HUDEP-2 (cell line): Measurements from ENCODE around the gene PRKCG.
"Not testable (repeated sequence)": the region's sequence is repeated elsewhere in the genome, so short reads cannot be mapped to it uniquely, and the experiment has no call there.

Experiments used
- DNase-seq, 76 experiments: peaks; one replicate each; lab custom pipeline; 2025; ENCODE audit not compliant: unreplicated experiment in 76 of 76; lab: John Stamatoyannopoulos, UW

PRKCG gene

DNA sequence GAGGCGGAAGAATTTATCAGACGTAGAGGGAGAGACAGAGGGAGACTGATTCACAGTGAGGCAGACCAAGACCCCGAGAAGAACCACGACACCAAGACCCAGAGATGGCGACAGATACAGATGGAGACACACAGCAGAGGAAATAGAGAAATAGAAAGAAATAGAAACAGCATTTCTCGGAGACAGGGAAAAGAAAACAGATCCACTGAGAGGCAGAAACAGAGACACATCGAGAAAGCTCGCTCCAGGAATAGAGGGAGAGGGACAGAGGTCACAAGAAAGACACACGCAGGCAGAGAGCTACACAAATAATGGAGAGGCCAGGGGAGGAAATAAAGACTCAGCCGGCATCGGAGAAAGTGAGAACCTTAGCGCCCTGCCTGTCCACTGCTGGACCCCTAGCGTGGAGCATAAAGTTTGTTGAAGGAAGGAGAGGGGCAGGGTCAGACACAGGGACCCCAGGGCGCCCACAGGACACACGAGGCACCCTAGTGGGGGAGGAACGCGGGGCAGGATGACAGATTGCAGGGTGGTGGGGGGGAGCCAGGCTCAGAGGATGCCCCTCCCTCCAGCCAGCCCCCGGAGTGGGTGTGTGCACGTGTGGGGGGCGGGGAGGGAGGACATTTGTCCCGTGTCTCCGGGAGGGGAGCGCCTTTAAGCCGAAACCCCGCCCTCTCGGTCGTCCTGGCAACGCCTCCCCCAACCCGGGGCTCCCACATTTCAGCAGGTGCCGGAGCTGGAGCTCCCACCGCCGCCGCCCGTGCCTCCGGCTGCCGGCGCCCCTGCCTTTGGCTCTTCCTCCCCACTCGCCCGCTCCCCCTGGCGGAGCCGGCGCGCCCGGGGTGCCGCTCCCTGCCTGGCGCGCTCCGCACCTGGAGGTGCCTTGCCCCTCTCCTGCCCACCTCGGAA, at the start of gene PRKCG:
Gene PRKCG (plus strand): TSS at position 716 of the 909 bp plus-strand sequence. CDS start 298 bp downstream, outside the sequence.
- DNase-seq: peak in 15 of 76 experiments; percentile 7 to 35 (median 26)

DNA sequence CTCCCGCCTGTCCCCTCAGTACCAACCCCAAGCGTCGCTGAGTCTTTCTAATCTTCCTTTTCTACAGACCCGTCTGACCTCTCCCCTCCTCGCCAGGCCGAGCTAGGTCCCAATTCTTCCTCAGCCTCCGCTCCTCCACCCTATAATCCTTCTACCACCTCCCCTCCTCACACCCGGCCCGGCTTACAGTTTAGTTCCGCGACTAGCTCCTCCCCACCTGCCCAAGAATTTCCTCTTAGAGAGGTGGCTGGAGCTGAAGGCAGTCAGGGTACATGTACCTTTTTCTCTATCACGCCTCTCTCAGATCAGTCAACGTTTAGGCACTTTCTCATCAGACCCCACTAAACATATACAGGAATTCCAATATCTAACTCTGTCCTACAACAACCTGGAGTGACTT, 49.1 kb upstream of the PRKCG start:
- DNase-seq: not testable (repeated sequence)

DNA sequence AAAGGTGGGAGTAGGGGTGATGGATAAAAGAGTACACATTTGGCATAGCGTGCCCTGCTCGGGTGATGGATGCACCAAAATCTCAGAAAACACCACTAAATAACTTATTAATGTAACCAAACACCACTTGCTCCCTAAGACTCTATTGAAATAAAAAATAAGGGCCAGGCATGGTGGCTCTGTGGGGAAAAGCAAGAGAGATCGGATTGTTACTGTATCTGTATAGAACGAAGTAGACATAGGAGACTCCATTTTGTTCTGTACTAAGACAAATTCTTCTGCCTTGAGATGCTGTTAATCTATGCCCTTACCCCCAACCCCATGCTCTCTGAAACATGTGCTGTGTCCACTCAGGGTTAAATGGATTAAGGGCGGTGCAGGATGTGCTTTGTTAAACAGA, 43.6 kb upstream of the PRKCG start:
- not testable (repeated sequence) for DNase-seq

DNA sequence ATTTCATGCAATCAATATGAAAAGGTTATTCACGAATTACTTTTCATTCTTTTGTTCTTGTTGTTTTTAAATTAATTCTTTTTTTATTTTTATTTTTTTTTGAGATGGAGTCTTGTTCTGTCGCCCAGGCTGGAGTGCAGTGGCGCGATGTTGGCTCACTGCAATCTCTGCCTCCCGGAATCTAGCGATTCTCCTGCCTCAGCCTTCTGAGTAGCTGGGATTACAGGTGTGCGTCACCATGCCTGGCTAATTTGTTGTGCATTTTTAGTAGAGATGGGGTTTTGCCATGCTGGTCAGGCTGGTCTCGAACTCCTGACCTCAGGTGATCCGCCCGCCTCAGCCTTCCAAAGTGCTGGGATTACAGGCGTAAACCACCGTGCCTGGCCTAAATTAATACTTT, 41.8 kb upstream of the PRKCG start:
- not testable (repeated sequence) for DNase-seq

DNA sequence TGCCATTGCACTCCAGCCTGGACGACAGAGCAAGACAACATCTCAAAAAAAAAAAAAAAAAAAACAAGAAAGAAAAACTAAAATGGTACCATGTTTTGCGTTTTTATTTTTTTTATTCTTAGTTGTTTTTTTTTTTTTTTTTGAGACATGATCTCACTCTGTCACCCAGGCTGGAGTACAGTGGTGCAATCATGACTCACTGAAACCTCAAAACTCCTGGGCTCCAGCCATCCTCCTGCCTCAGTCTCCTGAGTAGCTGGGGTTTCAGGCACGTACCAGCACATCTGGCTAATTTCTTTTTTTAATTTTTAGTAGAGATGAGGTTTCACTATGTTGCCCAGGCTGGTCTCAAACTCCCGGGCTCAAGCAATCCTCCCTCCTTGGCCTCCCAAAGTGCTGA, 41.1 kb upstream of the PRKCG start:
- DNase-seq: not testable (repeated sequence)

DNA sequence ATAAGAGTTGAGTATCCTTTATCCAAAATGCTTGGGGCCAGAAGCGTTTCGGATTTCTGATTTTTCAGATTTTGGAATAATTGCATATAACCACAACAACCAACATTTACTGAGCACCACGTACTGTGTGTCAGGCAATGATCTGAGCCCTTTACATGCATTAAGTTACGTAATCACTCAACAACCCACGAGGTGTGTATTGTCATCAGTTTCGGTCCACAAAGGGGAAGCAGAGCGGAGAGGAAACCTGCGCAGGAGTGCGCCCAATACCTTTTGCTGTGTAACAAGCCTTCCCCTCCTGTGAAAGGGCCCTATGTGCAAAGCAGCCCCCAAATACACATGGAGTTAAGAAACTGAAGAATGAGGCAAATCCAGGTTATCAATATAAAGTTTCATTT, 37.1 kb upstream of the PRKCG start:
- DNase-seq: no peak

DNA sequence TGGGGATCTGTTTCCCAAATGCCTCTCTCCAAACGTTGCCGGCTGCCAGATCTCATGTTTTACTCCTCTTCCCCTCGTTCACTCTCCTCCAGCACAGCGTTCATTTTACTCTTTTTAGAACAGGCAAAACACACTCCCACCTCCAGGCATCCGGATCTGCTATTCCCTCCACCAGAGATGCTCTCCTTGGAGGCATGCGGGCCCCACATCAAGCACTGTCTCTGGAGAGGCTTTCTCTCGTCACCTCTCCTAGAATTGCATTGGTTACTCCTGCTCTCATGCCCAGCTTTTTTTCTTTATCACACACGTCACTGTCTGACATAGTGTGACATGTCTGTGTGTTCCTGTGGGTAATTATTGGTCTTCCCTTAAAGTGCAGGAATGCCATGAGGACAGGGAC, 34.4 kb upstream of the PRKCG start:
- no peak for DNase-seq

DNA sequence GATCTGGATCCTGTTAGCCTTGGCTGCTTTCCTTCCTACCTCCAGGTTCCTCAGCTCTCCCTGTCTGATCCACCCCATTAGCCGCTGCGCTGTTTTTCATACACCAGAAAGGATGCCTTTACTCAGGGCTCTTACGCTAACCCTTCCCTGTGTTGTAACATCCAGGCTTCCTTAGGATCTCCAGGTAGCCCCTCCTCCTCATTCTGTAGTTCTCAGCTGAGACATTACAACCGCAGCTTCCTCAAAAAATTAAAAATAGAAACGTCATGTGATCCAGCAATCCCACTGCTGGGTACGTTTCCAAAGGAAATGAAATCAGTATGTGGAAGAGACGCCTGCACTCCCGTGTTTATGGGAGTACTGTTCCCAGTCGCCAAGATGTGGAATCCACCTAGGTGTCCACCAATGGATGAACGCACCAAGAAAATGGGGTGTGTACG, 32.7 kb upstream of the PRKCG start:
- DNase-seq: no peak

DNA sequence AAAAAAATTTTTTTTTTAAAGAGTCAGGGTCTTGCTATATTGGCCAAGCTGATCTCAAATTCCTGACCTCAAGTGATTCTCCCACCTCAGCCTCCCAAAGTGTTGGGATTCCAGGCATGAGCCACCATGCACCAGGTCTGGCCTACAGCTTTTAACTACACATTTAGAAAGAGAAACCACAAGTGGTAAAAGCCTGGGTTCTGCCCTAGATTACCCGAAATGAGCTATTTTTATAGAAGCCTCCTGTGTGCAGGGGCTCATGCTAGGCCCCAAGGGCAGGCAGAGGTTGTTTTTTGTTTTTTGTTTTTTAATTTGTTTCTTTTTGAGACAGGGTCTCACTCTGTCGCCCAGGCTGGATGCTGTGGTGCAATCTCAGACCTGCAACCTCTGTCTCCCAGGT, 28.3 kb upstream of the PRKCG start:
- no peak for DNase-seq

DNA sequence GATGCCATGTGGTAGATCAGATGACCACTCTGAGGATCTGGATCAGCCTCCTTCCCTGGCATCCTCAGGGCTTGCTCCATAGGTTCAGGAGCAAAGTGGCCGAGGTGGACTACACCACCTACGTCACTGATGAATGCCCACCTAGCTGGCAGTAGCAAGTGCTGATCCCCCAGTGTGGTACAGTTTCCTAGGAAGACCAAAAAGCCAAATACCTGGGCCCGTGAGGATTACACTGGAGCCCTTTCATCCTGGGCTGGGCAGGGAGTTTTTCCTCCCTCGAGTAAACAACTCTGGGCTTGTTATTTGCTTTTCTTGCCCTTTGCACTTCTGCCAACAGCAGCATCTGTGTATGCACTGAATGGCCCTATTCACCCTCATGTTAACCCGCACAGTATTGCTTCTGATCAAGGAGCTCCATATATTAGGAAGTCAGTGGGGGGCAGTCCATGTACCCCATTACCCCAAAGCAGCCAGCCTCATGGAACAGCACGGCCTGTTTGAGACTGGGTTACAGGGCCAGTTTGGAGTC, 17.6 kb upstream of the PRKCG start:
- DNase-seq: no peak

DNA sequence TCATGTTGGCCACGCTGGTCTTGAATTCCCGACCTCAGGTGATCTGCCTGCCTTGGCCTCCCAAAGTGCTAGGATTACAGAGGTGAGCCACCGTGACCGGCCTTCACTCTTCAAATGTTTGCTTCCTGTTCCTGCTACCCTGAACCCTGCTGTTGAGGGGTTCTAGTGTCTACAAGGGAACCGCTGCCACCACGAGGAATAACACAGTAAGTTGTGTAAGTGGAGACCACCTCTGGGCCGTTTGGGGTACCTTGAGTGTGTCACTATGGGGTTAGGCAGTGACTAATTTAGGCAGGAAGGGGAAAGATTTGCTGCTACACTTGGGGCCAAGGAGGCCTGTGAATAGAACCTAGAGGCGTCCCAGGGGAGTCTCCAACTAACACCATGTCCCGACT, 16.5 kb upstream of the PRKCG start:
- no peak for DNase-seq

DNA sequence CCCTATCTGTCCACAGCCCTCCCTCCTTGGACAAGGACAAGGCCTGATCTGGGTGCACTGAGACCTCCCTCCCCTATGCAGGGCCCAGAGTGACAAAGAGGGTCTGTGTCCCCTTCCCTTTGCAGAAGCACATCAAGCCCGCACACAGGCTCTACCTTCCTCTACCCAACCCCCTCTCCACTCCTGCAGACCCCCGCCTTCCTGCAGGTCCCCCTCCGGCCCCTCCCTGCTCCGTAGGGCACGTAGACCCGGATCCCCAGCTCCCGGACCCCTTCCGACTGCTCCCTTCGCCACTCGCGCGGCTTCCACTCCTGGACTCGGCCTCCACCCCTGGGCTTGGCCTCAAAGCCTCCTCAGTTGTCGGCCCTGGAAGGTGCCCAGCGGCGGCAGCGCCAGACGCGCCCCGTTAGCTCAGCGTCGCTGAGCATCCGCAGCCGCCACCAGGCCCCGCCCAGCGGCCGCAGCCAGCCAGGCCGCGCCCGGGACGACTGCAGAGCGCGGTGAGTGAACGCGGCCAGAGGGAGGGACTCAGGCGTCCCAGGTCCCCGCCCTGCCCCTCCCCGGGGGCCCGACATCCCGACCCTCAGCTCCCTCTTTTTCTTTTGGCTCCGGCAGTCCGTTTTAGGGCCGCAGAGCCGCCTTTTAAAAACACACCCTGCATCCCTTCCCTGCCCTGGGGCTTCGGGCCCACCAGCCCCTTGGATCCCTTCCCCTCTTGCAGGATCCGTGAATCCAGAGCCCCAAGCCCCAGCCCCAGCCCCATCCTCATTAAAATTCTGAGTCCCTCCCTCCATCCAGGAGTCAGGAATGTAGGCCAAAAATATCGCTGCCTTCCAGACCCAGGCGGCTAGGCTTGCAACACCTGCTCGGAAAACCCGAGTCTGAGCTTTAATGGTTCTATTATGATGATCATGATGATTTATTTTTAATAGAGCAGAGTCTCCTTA, 15.8 kb upstream of the PRKCG start:
- DNase-seq: peak in 58 of 76 experiments; percentile 9 to 76 (median 42)

DNA sequence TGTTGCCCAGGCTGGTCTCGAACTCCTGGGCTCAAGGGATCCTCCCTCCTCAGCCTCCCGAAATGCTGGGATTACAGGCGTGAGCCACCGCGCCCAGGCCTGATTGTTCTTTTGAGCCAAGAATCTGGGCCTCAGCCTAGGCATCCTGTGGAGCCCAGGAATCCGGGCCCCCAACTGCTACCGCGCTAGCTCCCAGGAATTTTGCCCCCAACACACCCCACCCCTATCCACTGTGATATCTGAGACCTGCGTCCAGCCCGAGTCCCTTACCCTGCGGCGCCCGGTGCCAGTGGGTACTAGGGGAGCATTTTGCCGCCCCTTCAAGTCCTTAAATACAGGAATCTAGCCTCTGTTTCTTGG, 15.2 kb upstream of the PRKCG start:
- DNase-seq: peak in 1 of 76 experiments; percentile 21

DNA sequence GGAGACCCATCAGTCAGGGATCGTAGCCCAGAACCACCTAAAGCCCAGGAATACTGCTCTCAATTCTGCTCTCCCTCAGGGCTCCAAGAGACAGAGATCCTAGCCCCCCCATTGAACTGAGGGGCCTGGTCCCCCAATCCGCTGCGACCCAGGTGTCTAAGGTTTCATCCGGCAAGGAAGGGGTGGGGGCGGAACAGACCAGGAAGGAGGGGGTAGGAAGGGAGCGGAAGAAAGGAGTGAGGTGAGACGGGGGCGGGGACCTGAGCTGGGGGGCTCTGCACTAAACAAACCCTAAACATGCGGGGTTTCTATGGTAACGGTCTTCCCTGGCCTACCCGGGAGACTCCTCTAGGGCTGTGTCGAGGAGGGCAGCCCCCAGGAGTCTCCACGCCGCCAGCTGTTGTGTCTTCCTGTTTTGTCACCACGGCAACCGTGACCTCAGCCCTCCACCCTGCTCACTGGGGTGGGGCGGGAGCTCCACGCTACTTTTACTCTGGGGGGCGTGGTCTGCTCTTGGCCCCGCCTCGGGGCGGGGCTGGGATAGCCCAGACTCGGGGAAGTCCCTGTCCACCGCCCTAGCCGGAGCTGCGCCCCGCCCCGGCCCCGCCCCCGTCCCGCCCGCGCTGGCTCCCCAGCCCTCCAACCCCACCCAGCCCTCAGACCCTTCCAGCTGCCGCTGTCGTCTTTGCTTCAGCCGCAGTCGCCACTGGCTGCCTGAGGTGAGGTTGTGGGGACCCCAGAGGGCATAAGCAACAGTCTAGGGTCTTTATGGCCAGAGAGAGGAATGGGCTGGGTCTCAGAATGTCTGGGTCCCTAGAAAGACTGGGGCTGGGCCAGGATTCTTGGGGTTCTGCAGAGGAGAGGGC, 14.5 kb upstream of the PRKCG start, which contains the start of gene MYADM:
Gene MYADM (plus strand): TSS at position 659 of the 866 bp plus-strand sequence. CDS start 5,647 bp downstream, outside the sequence.
- DNase-seq: peak in 75 of 76 experiments; percentile 52 to 100 (median 97)

DNA sequence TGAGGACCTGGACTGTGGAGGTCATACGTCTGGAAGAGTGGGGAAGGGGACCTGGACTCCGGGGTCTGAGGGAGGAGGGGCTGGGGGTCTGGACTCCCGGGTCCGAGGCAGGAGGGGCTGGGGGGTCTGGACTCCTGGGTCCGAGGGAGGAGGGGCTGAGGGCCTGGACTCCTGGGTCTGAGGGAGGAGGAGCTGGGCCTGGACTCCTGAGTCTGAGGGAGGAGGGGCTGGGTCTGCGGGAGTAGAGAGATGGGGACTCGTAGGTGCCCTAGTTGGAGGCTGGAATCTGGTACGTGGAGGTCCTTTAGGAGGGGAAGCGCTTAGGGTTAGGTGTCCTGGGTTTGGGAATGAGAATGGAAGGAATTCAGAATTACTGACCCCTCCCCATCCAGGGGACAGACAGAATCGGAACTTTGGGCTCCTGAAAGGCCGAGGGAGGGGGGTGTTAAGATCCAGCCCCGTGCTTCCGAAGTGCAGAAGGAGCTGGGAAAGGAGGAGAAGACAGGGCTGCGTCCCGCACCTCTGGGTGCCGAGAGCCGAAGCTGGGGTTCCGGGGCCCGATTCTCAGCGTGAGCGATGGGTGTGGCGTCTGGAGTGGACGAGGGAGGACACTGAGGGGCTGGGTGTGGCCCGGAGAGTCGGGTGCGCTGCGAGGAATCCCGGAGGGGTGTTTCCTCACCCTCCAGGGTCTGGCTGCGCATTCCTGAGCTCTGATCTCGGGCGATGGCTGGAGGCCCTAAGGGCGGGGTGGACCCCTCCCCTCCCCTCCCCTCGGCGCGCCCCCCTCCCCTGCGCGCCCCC, 13.7 kb upstream of the PRKCG start:
- peak in 24 of 76 experiments; percentile 8 to 51 (median 22) for DNase-seq

DNA sequence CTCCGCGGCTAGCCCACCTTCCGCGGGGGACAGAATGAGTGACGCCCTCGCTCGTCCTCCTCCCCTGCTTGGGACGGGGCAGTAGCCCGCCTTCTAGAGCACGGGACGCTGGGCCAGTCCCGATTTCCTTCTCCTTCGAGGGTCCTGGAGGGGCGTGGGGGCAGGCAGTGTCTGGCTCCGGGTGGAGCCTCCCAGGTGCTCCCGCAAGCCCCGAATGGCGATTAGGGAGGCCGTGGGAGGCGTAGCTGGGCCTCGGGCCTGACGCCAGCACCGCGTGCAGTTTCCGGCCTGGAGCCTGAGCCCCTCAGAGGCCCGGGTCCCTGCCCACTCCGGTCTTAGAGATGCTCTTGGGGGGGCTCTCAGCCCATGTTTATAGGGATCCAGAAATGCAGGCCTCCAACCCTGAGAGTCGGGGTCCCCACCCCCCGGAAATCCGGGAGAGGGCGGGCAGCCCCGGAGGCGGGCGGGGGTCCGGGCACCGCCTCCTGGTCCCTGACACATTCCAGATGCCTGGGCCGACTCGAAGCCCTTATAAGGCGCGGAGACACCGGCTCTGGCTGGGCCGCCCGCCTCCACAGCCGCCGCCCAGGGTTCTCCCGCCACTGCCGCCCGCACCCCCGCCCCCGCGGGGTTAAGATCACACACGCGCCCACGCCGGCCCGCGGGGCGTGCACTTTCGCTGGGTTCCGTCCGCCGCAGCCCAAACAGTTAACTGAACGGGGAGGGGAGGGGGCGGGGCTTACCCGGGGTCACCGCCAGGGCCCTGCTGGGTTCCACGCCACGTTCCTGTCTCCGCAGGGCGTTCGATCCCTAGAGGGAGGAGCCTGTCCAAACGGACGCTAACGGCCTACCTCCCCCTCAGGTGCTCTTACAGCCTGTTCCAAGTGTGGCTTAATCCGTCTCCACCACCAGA, 12.8 kb upstream of the PRKCG start:
- DNase-seq: peak in 75 of 76 experiments; percentile 57 to 98 (median 92)

DNA sequence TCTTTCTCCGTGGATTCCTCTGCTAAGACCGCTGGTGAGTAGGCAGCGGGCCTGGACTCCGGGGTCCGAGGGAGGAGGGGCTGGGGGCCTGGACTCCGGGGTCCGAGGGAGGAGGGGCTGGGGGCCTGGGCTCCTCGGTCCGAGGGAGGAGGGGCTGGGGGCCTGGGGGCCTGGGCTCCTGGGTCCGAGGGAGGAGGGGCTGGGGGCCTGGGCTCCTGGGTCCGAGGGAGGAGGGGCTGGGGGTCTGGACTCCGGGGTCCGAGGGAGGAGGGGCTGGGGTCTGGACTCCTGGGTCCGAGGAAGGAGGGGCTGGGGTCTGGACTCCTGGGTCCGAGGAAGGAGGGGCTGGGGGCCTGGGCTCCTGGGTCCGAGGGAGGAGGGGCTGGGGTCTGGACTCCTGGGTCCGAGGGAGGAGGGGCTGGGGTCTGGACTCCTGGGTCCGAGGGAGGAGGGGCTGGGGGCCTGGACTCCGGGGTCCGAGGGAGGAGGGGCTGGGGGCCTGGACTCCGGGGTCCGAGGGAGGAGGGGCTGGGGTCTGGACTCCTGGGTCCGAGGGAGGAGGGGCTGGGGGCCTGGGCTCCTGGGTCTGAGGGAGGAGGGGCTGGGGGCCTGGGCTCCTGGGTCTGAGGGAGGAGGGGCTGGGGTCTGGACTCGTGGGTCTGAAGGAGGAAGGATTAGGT, 12.1 kb upstream of the PRKCG start:
- DNase-seq: not testable (repeated sequence)
